22Rv1 (cell line): ENCODE data around the gene COPZ1.

Experiments
- CTCF ChIP-seq: fragments of 450-650 bp; IDR thresholded peaks from 2 replicates; pipeline ENCODE4 v1.5.1; 2017; ENCODE audit warnings: mild to moderate bottlenecking
- ZFX ChIP-seq: fragments of 450-650 bp; IDR thresholded peaks from 2 replicates; pipeline ENCODE4 v1.6.1; 2017; ENCODE audit warnings: antibody characterized with exemption, borderline replicate concordance

- TF ChIP-seq CTCF: peak; percentile 93
- no peak for TF ChIP-seq ZFX
Measured at GRCh38 chr12:54394281-54394719, 69.4 kb downstream of the COPZ1 start.
